GM20000 (cell line): ENCODE results near the gene C1QTNF9B.
"Not testable (repeated sequence)": the region's sequence is repeated elsewhere in the genome, so short reads cannot be mapped to it uniquely, and the experiment has no call there.

Experiments
- DNase-seq: peaks from one replicate; pipeline ENCODE4 v3.0.0; 2012; ENCODE audit warnings: low spot score
- CTCF ChIP-seq: IDR thresholded peaks from 2 replicates; pipeline ENCODE4 v1.5.1; 2012; ENCODE audit warnings: mild to moderate bottlenecking, control low read depth; ENCODE audit errors: extremely low read depth, missing control alignments

Gene C1QTNF9B

GRCh38 chr13:23889615-23890607 lies 7.4 kb downstream of the C1QTNF9B start:
- no peak for DNase-seq
- no peak for TF ChIP-seq CTCF

GRCh38 chr13:23888658-23889614 lies 8.4 kb downstream of the C1QTNF9B start, which contains the start of gene MIPEP:
Gene MIPEP, minus strand, starts transcription at chr13:23889400. Its CDS starts 80 bp downstream, at chr13:23889320.
- peak; percentile 71 for TF ChIP-seq CTCF
- DNase-seq = peak; percentile 95

GRCh38 chr13:23884361-23884760 lies 12.9 kb downstream of the C1QTNF9B start:
- not testable (repeated sequence) for DNase-seq

- DNase-seq = no peak
- TF ChIP-seq CTCF = no peak
Measured at GRCh38 chr13:23883255-23883654, 14.0 kb downstream of the C1QTNF9B start.

- not testable (repeated sequence) for DNase-seq
Measured at GRCh38 chr13:23881402-23881800, 15.9 kb downstream of the C1QTNF9B start.

- not testable (repeated sequence) for DNase-seq
Measured at GRCh38 chr13:23880493-23881401, 16.6 kb downstream of the C1QTNF9B start.

GRCh38 chr13:23877286-23877685 lies 20.0 kb downstream of the C1QTNF9B start:
- no peak for TF ChIP-seq CTCF

GRCh38 chr13:23876265-23876664 lies 21.0 kb downstream of the C1QTNF9B start:
- no peak for DNase-seq

More at GRCh38 chr13:23877286-23877685, 20.0 kb downstream of the C1QTNF9B start:
- no peak for DNase-seq

More at GRCh38 chr13:23876265-23876664, 21.0 kb downstream of the C1QTNF9B start:
- peak; percentile 10 for TF ChIP-seq CTCF
